ENCODE measurements around the gene SMYD3. TPM values are rescaled to one million over a fixed set of nuclear protein-coding genes. Genes with fewer than 3 reads are reported as not detected.

SMYD3 gene
- total and polyA plus RNA-seq, 9 donors = 10.8 to 24.0 (median 13.7) TPM

DNA sequence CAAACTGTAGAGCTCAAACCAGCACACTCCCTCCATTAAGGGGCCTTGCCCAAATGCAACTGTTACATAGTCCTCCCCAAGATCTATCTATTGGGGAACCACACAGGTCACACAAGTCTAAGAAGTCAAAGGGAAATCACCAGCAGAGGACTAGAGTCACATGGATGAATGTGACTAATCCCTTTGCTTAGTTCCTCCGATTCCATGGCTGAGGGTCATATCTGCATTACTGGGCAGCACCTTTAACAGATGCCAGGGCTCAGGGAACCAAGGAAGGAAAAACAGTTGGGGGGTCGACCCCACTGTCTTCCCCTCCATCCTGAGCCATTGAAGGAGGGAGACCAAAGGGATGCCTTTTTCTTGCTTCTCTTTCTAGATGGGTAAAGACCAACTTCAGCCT lies 23.4 kb upstream of the SMYD3 start:
- intact Hi-C loops (cut with DNase I) = no loop called here
- no peaks in the 10 kb centered on the region for H3K4me1 ChIP-seq (ENCODE audit: insufficient read depth)
- no peaks in the 10 kb centered on the region for H3K36me3 ChIP-seq
- no peaks in the 10 kb centered on the region for H3K27me3 ChIP-seq
- 50 to 79% (median 78%) methylated on average over 2 of the region's 2 CpGs for WGBS, 3 donors
- TF ChIP-seq EP300 (IDR thresholded peaks at IDR 0.05) (no peak), POLR2A (IDR thresholded peaks at IDR 0.05) (no peak), CTCF (IDR thresholded peaks at IDR 0.05) (no peak)
- H3K4me3 ChIP-seq = no peak overlapping the region
- H3K27ac ChIP-seq = no peak overlapping the region
- DNase-seq = no peak
- H3K9me3 ChIP-seq = peaks cover 0 to 5% of the 10 kb centered on the region in 2 donors

DNA sequence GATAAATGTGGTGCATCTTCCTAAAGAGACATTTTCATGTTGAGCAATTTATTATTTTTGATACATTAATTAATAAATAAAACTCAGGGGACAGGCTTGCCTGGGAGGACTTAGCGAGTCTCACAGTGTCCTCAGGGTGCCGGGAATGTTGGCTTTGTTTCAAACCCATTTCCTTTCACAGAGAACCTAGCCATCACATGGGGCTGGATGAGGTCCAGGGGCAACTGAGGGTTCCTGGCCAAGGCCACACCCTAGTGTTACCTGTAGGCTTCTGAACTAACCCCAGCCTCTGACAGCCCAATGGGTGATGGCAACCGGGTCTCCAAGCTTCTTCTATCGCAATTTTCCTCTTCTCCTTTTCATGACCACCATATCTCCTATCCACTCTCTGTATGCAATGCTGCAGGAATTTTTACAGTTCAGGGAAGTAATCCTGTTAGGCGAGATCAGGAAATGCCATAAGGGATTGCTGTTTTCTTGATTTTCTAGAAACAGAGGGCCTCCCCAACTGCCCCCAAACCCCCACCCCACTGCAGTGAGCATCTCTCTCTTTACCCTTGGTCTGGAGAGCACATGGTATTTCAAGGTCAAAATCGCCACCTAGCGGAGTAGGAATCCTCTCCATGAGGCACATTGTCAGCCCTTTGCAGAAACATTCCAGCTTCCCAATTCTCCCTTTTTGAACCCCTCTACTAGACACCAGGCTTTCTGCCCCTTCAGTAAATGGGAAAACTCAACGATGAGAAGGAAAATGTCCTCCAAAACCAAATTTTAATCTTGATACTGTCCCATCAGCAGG lies 22.1 kb upstream of the SMYD3 start:
- Histone ChIP-seq H3K36me3 (no peaks in the 10 kb centered on the region), H3K4me3 (no peak overlapping the region), H3K27ac (no peak overlapping the region), H3K27me3 (no peaks in the 10 kb centered on the region), H3K4me1 (ENCODE audit: insufficient read depth) (no peaks in the 10 kb centered on the region), H3K9me3 (peaks cover 0 to 5% of the 10 kb centered on the region in 2 donors)
- intact Hi-C loops (cut with DNase I) = no loop called here
- DNase-seq = no peak
- WGBS, 3 donors = 68 to 75% (median 73%) methylated on average over 8 of the region's 8 CpGs
- TF ChIP-seq POLR2A (IDR thresholded peaks at IDR 0.05) (no peak), CTCF (IDR thresholded peaks at IDR 0.05) (no peak), EP300 (IDR thresholded peaks at IDR 0.05) (no peak)

DNA sequence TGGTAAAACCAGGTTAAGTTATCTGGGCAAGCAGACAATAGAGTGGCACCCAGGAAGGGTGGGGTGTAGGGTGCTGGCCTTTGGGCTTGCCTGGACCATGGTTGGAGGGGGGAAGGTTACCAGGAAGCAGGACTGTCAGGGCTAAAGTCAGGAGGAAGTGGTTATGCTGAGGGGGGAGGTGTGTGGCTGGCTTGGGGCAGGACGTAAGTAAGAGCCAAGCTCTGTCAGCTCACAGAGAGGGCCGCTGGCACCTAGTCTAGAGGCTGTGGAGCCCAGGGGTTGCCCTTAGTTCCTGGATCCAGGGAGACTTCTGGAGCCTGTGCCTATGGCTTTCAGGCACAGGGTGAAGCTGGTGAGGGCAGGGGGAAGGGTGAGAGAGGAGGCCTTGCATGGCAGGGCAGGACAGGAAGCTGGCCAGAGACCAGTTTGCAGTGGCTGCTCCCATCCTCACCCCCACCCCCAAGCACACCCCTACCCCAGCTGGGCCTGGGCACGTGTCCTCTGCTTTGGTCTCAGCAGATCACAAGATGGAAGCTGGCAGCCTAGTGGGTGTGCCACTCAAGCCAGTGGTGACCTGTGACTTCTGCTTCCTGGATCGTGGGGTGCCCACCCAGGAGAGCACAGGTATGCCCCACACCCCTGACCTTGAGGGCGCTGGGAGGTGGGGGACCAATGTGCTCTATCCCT lies 20.5 kb upstream of the SMYD3 start:
- intact Hi-C loops (cut with DNase I) = no loop called here
- peaks cover 0 to 5% of the 10 kb centered on the region in 2 donors for H3K9me3 ChIP-seq
- no peak overlapping the region for H3K27ac ChIP-seq
- no peak overlapping the region for H3K4me3 ChIP-seq
- WGBS, 3 donors = 47 to 53% (median 53%) methylated on average over 5 of the region's 5 CpGs
- H3K36me3 ChIP-seq = no peaks in the 10 kb centered on the region
- H3K27me3 ChIP-seq = no peaks in the 10 kb centered on the region
- no peaks in the 10 kb centered on the region for H3K4me1 ChIP-seq (ENCODE audit: insufficient read depth)
- no peak for DNase-seq
- TF ChIP-seq CTCF (IDR thresholded peaks at IDR 0.05) = no peak
- no peak for TF ChIP-seq POLR2A (IDR thresholded peaks at IDR 0.05)
- no peak for TF ChIP-seq EP300 (IDR thresholded peaks at IDR 0.05)

DNA sequence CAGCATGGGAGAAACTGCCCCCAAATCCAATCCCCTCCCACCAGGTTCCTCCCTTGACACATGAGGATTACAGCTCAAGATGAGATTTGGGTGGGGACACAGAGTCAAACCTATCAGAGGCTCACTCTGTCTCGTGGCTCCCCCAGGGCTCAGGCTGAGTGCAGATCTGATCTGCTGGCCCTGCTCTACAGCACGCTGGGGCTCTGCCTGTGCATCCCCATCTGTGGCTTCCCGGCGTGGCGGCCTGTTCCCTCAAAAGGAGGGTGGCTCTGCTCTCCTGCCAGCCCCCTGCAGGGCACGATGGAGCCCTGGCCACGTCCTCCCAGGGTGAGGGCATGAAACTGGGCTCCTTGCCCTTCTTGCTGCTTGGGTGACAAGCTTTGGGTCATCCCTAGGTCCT lies 19.8 kb upstream of the SMYD3 start:
- no peak for DNase-seq
- H3K4me1 ChIP-seq (ENCODE audit: insufficient read depth) = no peaks in the 10 kb centered on the region
- H3K27ac ChIP-seq = no peak overlapping the region
- H3K27me3 ChIP-seq = no peaks in the 10 kb centered on the region
- 75% methylated on average over 7 of the region's 7 CpGs for WGBS, 3 donors
- peaks cover 0 to 5% of the 10 kb centered on the region in 2 donors for H3K9me3 ChIP-seq
- no peaks in the 10 kb centered on the region for H3K36me3 ChIP-seq
- intact Hi-C loops (cut with DNase I) = no loop called here
- H3K4me3 ChIP-seq = no peak overlapping the region
- TF ChIP-seq CTCF (IDR thresholded peaks at IDR 0.05) = no peak
- TF ChIP-seq EP300 (IDR thresholded peaks at IDR 0.05) = no peak
- no peak for TF ChIP-seq POLR2A (IDR thresholded peaks at IDR 0.05)
